HepG2 (cell line): ENCODE results near the gene DAO. TPM values are rescaled to one million over a fixed set of nuclear protein-coding genes. Genes with fewer than 3 reads are reported as not detected.

Source experiments
- ATAC-seq: fragments of 200-7000 bp; cut with Tn5 transposase; 3 replicates; pipeline ENCODE4 v1.9.1; 2020; ENCODE audit warnings: mild to moderate bottlenecking, moderate library complexity
- BruUV-seq: library from RNA; stranded (reverse); fragments of 400-500 nt; replicated peaks from 2 replicates; lab custom pipeline; 2021; lab: Mats Ljungman, UMichigan
- CTCF ChIA-PET: fragments of 300-600 bp; formaldehyde crosslinking; extraction: SDS; loops from one replicate; lab custom pipeline; 2021; ENCODE audit warnings: low total read pairs, inconsistent platforms, low intra/inter-chr PET ratio; lab: Yijun Ruan, JAX
- POLR2A ChIA-PET: fragments of 350-600 bp; sonication (Branson Sonifier 250); formaldehyde crosslinking; loops from one replicate; lab custom pipeline; 2020; ENCODE audit warnings: antibody characterized with exemption, inconsistent platforms; lab: Yijun Ruan, JAX
- DNase-seq: peaks from one replicate; pipeline ENCODE4 v3.0.0-alpha.2; 2015; ENCODE audit warnings: low spot score
- FAIRE-seq: peaks from 3 replicates; lab custom pipeline; 2011; peaks lifted over from hg19 to GRCh38; lab: Jason Lieb, UNC
- H2AFZ ChIP-seq: one replicate; pipeline ENCODE4 v1.6.1; 2011; ENCODE audit warnings: low read length, inconsistent platforms
- H3K27ac ChIP-seq: fragments of 300-600 bp; 3 replicates; pipeline ENCODE4 v1.8.0; 2011; ENCODE audit warnings: mixed run types, mild to moderate bottlenecking, mixed read lengths, low read length, inconsistent platforms; ENCODE audit not compliant: insufficient read depth; ENCODE audit errors: extremely low read length
- H3K27me3 ChIP-seq, 2 experiments: fragments of 200-600 bp in 1 of 2; 2 replicates in 1 of 2; 3 replicates in 1 of 2; pipeline versions ENCODE4 v1.6.0 to v1.8.0; 2011; ENCODE audit warnings: low read length in 2 of 2, mild to moderate bottlenecking in 2 of 2, moderate library complexity in 2 of 2, inconsistent platforms in 1 of 2; ENCODE audit not compliant: insufficient read depth in 2 of 2, control insufficient read depth in 1 of 2
- H3K36me3 ChIP-seq, 2 experiments: fragments of 200-600 bp in 1 of 2; replicated peaks in 1 of 2; 2 replicates in 1 of 2; 3 replicates in 1 of 2; pipeline versions ENCODE4 v1.5.1 to v1.8.0; 2011; ENCODE audit warnings: low read length in 2 of 2, inconsistent platforms in 1 of 2; ENCODE audit not compliant: insufficient read depth in 2 of 2, control insufficient read depth in 1 of 2
- H3K4me1 ChIP-seq: 2 replicates; pipeline ENCODE4 v1.5.1; 2012; ENCODE audit warnings: low read length, inconsistent platforms; ENCODE audit not compliant: insufficient read depth
- H3K4me2 ChIP-seq: 2 replicates; pipeline ENCODE4 v1.6.0; 2011; ENCODE audit warnings: low read depth, low read length, inconsistent platforms
- H3K4me3 ChIP-seq, 3 experiments: fragments of 200-600 bp in 1 of 3; sonication (generic), shearing (Covaris generic) in 1 of 3; replicated peaks in 1 of 3; 2 replicates each; pipeline ENCODE4 v1.5.1; 2011 to 2016; ENCODE audit warnings: low read length in 3 of 3, inconsistent platforms in 2 of 3, low read depth in 2 of 3, mild to moderate bottlenecking in 2 of 3, control low read depth in 1 of 3, mixed read lengths in 1 of 3; ENCODE audit not compliant: insufficient read depth in 1 of 3
- H3K79me2 ChIP-seq: one replicate; pipeline ENCODE4 v1.6.1; 2011; ENCODE audit warnings: low read length, inconsistent platforms; ENCODE audit not compliant: insufficient read depth
- H3K9ac ChIP-seq: 2 replicates; pipeline ENCODE4 v1.6.0; 2011; ENCODE audit warnings: mild to moderate bottlenecking, low read depth, low read length, inconsistent platforms; ENCODE audit not compliant: insufficient read depth
- H3K9me3 ChIP-seq: 2 replicates; pipeline ENCODE4 v1.5.1; 2012; ENCODE audit warnings: mild to moderate bottlenecking, low read length
- H4K20me1 ChIP-seq: 2 replicates; pipeline ENCODE4 v1.6.0; 2011; ENCODE audit warnings: inconsistent platforms, mild to moderate bottlenecking, low read length, moderate library complexity; ENCODE audit not compliant: insufficient read depth
- CBX1 ChIP-seq: IDR thresholded peaks from one replicate; pipeline ENCODE4 v1.6.1; 2016; ENCODE audit warnings: antibody characterized with exemption, low read depth
- CEBPG ChIP-seq: IDR thresholded peaks from 2 replicates; pipeline ENCODE4 v1.6.1; 2016
- DDIT3 ChIP-seq: sonication (generic); formaldehyde crosslinking; IDR thresholded peaks from 2 replicates; pipeline ENCODE4 v1.4.0; 2020; ENCODE audit warnings: mild to moderate bottlenecking, missing genetic modification reagents
- FOXJ3 ChIP-seq: sonication (generic); formaldehyde crosslinking; IDR thresholded peaks from 2 replicates; pipeline ENCODE4 v1.4.0; 2020; ENCODE audit warnings: missing genetic modification reagents, mild to moderate bottlenecking, borderline replicate concordance
- HOMEZ ChIP-seq: IDR thresholded peaks from 2 replicates; pipeline ENCODE4 v1.6.1; 2016; ENCODE audit warnings: low read depth
- SOX13 ChIP-seq, 3 experiments: fragments of 450-650 bp in 1 of 3; sonication (generic) in 1 of 3; formaldehyde crosslinking in 1 of 3; IDR thresholded peaks in 2 of 3; conservative IDR thresholded peaks in 1 of 3; 2 replicates each; pipeline versions ENCODE4 v1.5.0 to v1.6.1; 2016 to 2020; ENCODE audit warnings: antibody characterized with exemption in 1 of 3, mild to moderate bottlenecking in 1 of 3, missing compliant biosample characterization in 1 of 3, missing genetic modification reagents in 1 of 3, moderate library complexity in 1 of 3
- ZEB1 ChIP-seq: IDR thresholded peaks from 2 replicates; pipeline ENCODE4 v1.6.1; 2012; ENCODE audit warnings: mild to moderate bottlenecking, low read depth, inconsistent platforms; ENCODE audit not compliant: insufficient replicate concordance
- ZNF124 ChIP-seq: sonication (generic); formaldehyde crosslinking; IDR thresholded peaks from 2 replicates; pipeline ENCODE4 v1.4.0; 2020; ENCODE audit warnings: missing genetic modification reagents
- ZNF333 ChIP-seq: sonication (generic); formaldehyde crosslinking; IDR thresholded peaks from 2 replicates; pipeline ENCODE4 v1.4.0; 2020; ENCODE audit warnings: mild to moderate bottlenecking, missing genetic modification reagents, borderline replicate concordance
- ZNF577 ChIP-seq: sonication (generic); formaldehyde crosslinking; IDR thresholded peaks from 2 replicates; pipeline ENCODE4 v1.4.0; 2020; ENCODE audit warnings: mild to moderate bottlenecking, low read depth, missing genetic modification reagents, borderline replicate concordance
- WGBS: methylation state at CpG from one replicate; pipeline ENCODE4 v1.1.6; 2017; ENCODE audit warnings: low lambda C conversion rate; 5-methylcytosine and 5-hydroxymethylcytosine counted together
- in situ Hi-C: cut with HindIII; loops from 2 replicates; pipeline ENCODE4 v1.10.0; 2017; ENCODE audit warnings: low pct_unique_long_range_greater_than_20kb; ENCODE audit not compliant: extremely low pct_ligation_motif_present
- intact Hi-C: fragments of 100-400 bp; cut with micrococcal nuclease; formaldehyde crosslinking; loops from one replicate; pipeline ENCODE4 v1.10.0; 2022; ENCODE audit not compliant: unreplicated experiment
- polyA plus RNA-seq, 8 experiments: library from polyadenylated mRNA; depleted of rRNA in 3 of 8; stranded (reverse) in 7 of 8; unstranded in 1 of 8; fragments of >200 nt; fragmentation: Illumina TruSeq in 4 of 8; extraction: Trizol in 4 of 8; gene quantifications; 2 replicates each; pipeline versions ENCODE4 v1.2.1 to v1.2.3, GENCODE V29; 2011 to 2016; ENCODE audit warnings: low read depth in 4 of 8, missing spikeins in 1 of 8, mixed read lengths in 1 of 8; ENCODE audit not compliant: insufficient read depth in 1 of 8
- total RNA-seq, 5 experiments: library from RNA; depleted of rRNA; stranded (reverse); fragments of >200 nt; fragmentation: Illumina TruSeq; extraction: Trizol; gene quantifications; 2 replicates each; pipeline ENCODE4 v1.2.3, GENCODE V29; 2016; ENCODE audit warnings: low read depth in 1 of 5

The DAO gene
- total and polyA plus RNA-seq, 2 of the 13 experiments (the other 11 are each of a cell fraction or from before 2014, with no cell fraction given) = 0.34 to 0.82 TPM

- H3K79me2 ChIP-seq = no peaks in the 10 kb centered on the region
- in situ Hi-C loops = no loop called here
- H3K9ac ChIP-seq = no peak overlapping the region
- no peak overlapping the region for H2AFZ ChIP-seq
- POLR2A ChIA-PET = no interaction called here
- intact Hi-C loops = no loop called here
- CTCF ChIA-PET = no interaction called here
- no peak for DNase-seq
- 3% methylated on average over 1 of the region's 1 CpG for WGBS
- no peaks in the 10 kb centered on the region for H3K9me3 ChIP-seq
- TF ChIP-seq DDIT3 (CRISPR knock-in tag) (no peak), ZNF124 (CRISPR knock-in tag) (no peak), ZEB1 (no peak), CBX1 (no peak), CEBPG (no peak), ZNF333 (CRISPR knock-in tag) (no peak), HOMEZ (CRISPR knock-in tag) (no peak), FOXJ3 (no peak), ZNF577 (CRISPR knock-in tag) (no peak), SOX13 (IDR thresholded peaks at IDR 0.05) (no peak), SOX13 (CRISPR knock-in tag; conservative IDR thresholded peaks at IDR 0.05 in 1 of 2, IDR thresholded peaks at IDR 0.05 in 1 of 2) (no peak)
- H3K27ac ChIP-seq = no peak overlapping the region
- ATAC-seq = no peak
- no peaks in the 10 kb centered on the region for H4K20me1 ChIP-seq
- peaks cover 33% of the 10 kb centered on the region for H3K4me1 ChIP-seq
- no peak overlapping the region for H3K4me3 ChIP-seq
- H3K36me3 ChIP-seq = no peaks in the 10 kb centered on the region
- no TSS peak for BruUV-seq
- FAIRE-seq = no peak
- no peaks in the 10 kb centered on the region for H3K27me3 ChIP-seq
- H3K4me2 ChIP-seq = no peak overlapping the region
Observed at GRCh38 chr12:108875280-108875679, 4.6 kb upstream of the DAO start.
